Esophagus muscularis mucosa (tissue), 4 donors: Measurements from ENCODE around the gene ERC2. TPM values are rescaled to one million over a fixed set of nuclear protein-coding genes. Genes with fewer than 3 reads are reported as not detected.

Source experiments
- DNase-seq: peaks from one replicate; pipeline ENCODE4 v3.0.0-alpha.2; 2017; ENCODE audit errors: extremely low spot score
- H3K27ac ChIP-seq, 4 donors: fragments of 200-600 bp; sonication (generic); replicated peaks in 1 of 4; 1 replicate in 3 of 4; 2 replicates in 1 of 4; pipeline ENCODE4 v1.5.1; 2016 to 2019; ENCODE audit warnings: mild to moderate bottlenecking in 1 of 4
- H3K27me3 ChIP-seq, 4 donors: fragments of 200-600 bp; sonication (generic); one replicate each; pipeline versions ENCODE4 v1.5.1 to v1.6.0; 2016 to 2019
- H3K36me3 ChIP-seq, 4 donors: fragments of 200-600 bp; sonication (generic); one replicate each; pipeline ENCODE4 v1.5.1; 2016 to 2019
- H3K4me1 ChIP-seq, 4 donors: fragments of 200-600 bp; sonication (generic); one replicate each; pipeline ENCODE4 v1.5.1; 2016 to 2019
- H3K4me3 ChIP-seq, 4 donors: fragments of 200-600 bp; sonication (generic); 1 replicate in 2 of 4; 2 replicates in 2 of 4; pipeline ENCODE4 v1.5.1; 2016 to 2019; ENCODE audit warnings: mild to moderate bottlenecking in 4 of 4, moderate library complexity in 1 of 4
- H3K9me3 ChIP-seq, 4 donors: fragments of 200-600 bp; sonication (generic); 1 replicate in 3 of 4; 2 replicates in 1 of 4; pipeline ENCODE4 v1.5.1; 2016 to 2019
- CTCF ChIP-seq, 3 experiments: fragments of 200-600 bp in 2 of 3; fragments of 450-650 bp in 1 of 3; sonication (generic) in 2 of 3; IDR thresholded peaks; one replicate each; pipeline ENCODE4 v1.5.1; 2017 to 2019; ENCODE audit warnings: antibody characterized with exemption in 3 of 3, mild to moderate bottlenecking in 2 of 3, moderate library complexity in 1 of 3
- EP300 ChIP-seq: sonication (generic); formaldehyde crosslinking; IDR thresholded peaks from one replicate; pipeline ENCODE4 v1.6.1; 2017; ENCODE audit warnings: antibody characterized with exemption
- POLR2A ChIP-seq: fragments of 450-650 bp; IDR thresholded peaks from one replicate; pipeline ENCODE4 v1.6.1; 2017; ENCODE audit warnings: antibody characterized with exemption, moderate library complexity, mild to moderate bottlenecking, low read depth
- POLR2AphosphoS5 ChIP-seq, 2 donors: sonication (generic); formaldehyde crosslinking; IDR thresholded peaks; one replicate each; pipeline ENCODE4 v1.6.1; 2017; ENCODE audit warnings: antibody characterized with exemption in 2 of 2
- WGBS: methylation state at CpG from one replicate; pipeline ENCODE4 v1.1.5; 2018; 5-methylcytosine and 5-hydroxymethylcytosine counted together
- intact Hi-C: fragments of 100-400 bp; cut with DNase I; formaldehyde crosslinking; loops from one replicate; pipeline ENCODE4 v1.15.1; 2023
- total RNA-seq, 4 donors: library from RNA; depleted of rRNA; stranded (reverse); fragments of >200 nt; gene quantifications; one replicate each; pipeline versions ENCODE4 v1.1.0 to v1.2.1, GENCODE V29; 2016

Gene ERC2
- total RNA-seq, 4 donors from 2014 or later: 0.42 to 2.0 (median 1.5) TPM

GRCh38 chr3:55749036-55749435, 719.2 kb downstream of the ERC2 start:
- H3K9me3 ChIP-seq: no peaks in the 10 kb centered on the region
- H3K4me1 ChIP-seq: no peaks in the 10 kb centered on the region
- H3K27ac ChIP-seq: no peak overlapping the region
- DNase-seq: peak; percentile 55
- WGBS: 100% methylated on average over 1 of the region's 1 CpG
- no peak for TF ChIP-seq POLR2A
- no peak for TF ChIP-seq CTCF (IDR thresholded peaks at IDR 0.05)
- TF ChIP-seq EP300: no peak
- no peak for TF ChIP-seq POLR2AphosphoS5 (IDR thresholded peaks at IDR 0.05)
- intact Hi-C loops: no loop called here
- no peaks in the 10 kb centered on the region for H3K36me3 ChIP-seq
- peaks cover 0 to 3% (median 0%) of the 10 kb centered on the region in 4 donors for H3K27me3 ChIP-seq
- H3K4me3 ChIP-seq: no peak overlapping the region

- Histone ChIP-seq H3K4me3 (no peak overlapping the region), H3K4me1 (no peaks in the 10 kb centered on the region), H3K9me3 (no peaks in the 10 kb centered on the region), H3K36me3 (no peaks in the 10 kb centered on the region), H3K27ac (no peak overlapping the region), H3K27me3 (no peaks in the 10 kb centered on the region)
- DNase-seq: no peak
- intact Hi-C loops: loop anchor here (2.0 kb wide), 1 partner anchor 262 kb away; no protein-coding TSS in a partner anchor
- no peak for TF ChIP-seq POLR2AphosphoS5 (IDR thresholded peaks at IDR 0.05)
- peak; percentile 45 to 54 (median 50) for TF ChIP-seq CTCF (IDR thresholded peaks at IDR 0.05)
- TF ChIP-seq EP300: no peak
- no peak for TF ChIP-seq POLR2A
Measured at GRCh38 chr3:55746808-55747413, 721.4 kb downstream of the ERC2 start.

GRCh38 chr3:55742832-55743136, 725.5 kb downstream of the ERC2 start:
- no peaks in the 10 kb centered on the region for H3K27me3 ChIP-seq
- DNase-seq: no peak
- no peaks in the 10 kb centered on the region for H3K4me1 ChIP-seq
- intact Hi-C loops: no loop called here
- H3K36me3 ChIP-seq: no peaks in the 10 kb centered on the region
- H3K9me3 ChIP-seq: no peaks in the 10 kb centered on the region
- H3K27ac ChIP-seq: no peak overlapping the region
- TF ChIP-seq POLR2A: no peak
- no peak for TF ChIP-seq CTCF (IDR thresholded peaks at IDR 0.05)
- TF ChIP-seq EP300: no peak
- TF ChIP-seq POLR2AphosphoS5 (IDR thresholded peaks at IDR 0.05): no peak
- no peak overlapping the region for H3K4me3 ChIP-seq
- 89% methylated on average over 2 of the region's 2 CpGs for WGBS

GRCh38 chr3:55742022-55742831, 726.0 kb downstream of the ERC2 start:
- intact Hi-C loops: no loop called here
- TF ChIP-seq POLR2A: no peak
- no peak for TF ChIP-seq EP300
- no peak for TF ChIP-seq CTCF (IDR thresholded peaks at IDR 0.05)
- TF ChIP-seq POLR2AphosphoS5 (IDR thresholded peaks at IDR 0.05): no peak
- Histone ChIP-seq H3K4me1 (no peaks in the 10 kb centered on the region), H3K27me3 (no peaks in the 10 kb centered on the region), H3K36me3 (no peaks in the 10 kb centered on the region), H3K27ac (no peak overlapping the region), H3K9me3 (no peaks in the 10 kb centered on the region), H3K4me3 (no peak overlapping the region)
- peak; percentile 47 for DNase-seq
- 73% methylated on average over 4 of the region's 4 CpGs for WGBS
